Esophagus squamous epithelium (tissue), 5 donors: ENCODE results near the gene DMRT1. TPM values are rescaled to one million over a fixed set of nuclear protein-coding genes. Genes with fewer than 3 reads are reported as not detected.
"Not testable (repeated sequence)": the region's sequence is repeated elsewhere in the genome, so short reads cannot be mapped to it uniquely, and the experiment has no call there.

Experiments used
- DNase-seq: peaks from one replicate; lab custom pipeline; 2025; lab: John Stamatoyannopoulos, UW
- H3K27ac ChIP-seq, 4 donors: fragments of 200-600 bp; sonication (generic); one replicate each; pipeline ENCODE4 v1.5.1; 2016 to 2019; ENCODE audit warnings: mild to moderate bottlenecking in 1 of 4
- H3K27me3 ChIP-seq, 4 donors: fragments of 200-600 bp; sonication (generic); 1 replicate in 3 of 4; 2 replicates in 1 of 4; pipeline versions ENCODE4 v1.5.1 to v1.6.0; 2017 to 2021; ENCODE audit warnings: antibody characterized with exemption in 1 of 4
- H3K36me3 ChIP-seq, 3 donors: fragments of 200-600 bp; sonication (generic); one replicate each; pipeline ENCODE4 v1.5.1; 2016 to 2019
- H3K4me1 ChIP-seq, 3 donors: fragments of 200-600 bp; sonication (generic); one replicate each; pipeline ENCODE4 v1.5.1; 2017 to 2019
- H3K4me3 ChIP-seq, 4 donors: fragments of 200-600 bp; sonication (generic); 1 replicate in 3 of 4; 2 replicates in 1 of 4; pipeline ENCODE4 v1.5.1; 2016 to 2019; ENCODE audit warnings: mild to moderate bottlenecking in 2 of 4, moderate library complexity in 1 of 4
- H3K9me3 ChIP-seq, 3 donors: fragments of 200-600 bp; sonication (generic); one replicate each; pipeline ENCODE4 v1.5.1; 2016 to 2019
- POLR2A ChIP-seq, 4 donors: fragments of 450-650 bp; IDR thresholded peaks; one replicate each; pipeline ENCODE4 v1.6.1; 2017; ENCODE audit warnings: antibody characterized with exemption in 4 of 4, mild to moderate bottlenecking in 4 of 4, moderate library complexity in 3 of 4
- WGBS, 2 donors: methylation state at CpG; one replicate each; pipeline ENCODE4 v1.1.5; 2018; 5-methylcytosine and 5-hydroxymethylcytosine counted together
- intact Hi-C: fragments of 100-400 bp; cut with DNase I; formaldehyde crosslinking; loops from one replicate; pipeline ENCODE4 v1.15.0; 2022
- total RNA-seq, 4 donors: library from RNA; depleted of rRNA; stranded (reverse); fragments of >200 nt; gene quantifications; one replicate each; pipeline ENCODE4 v1.1.0, GENCODE V29; 2016
- TF ChIP-seq, protein P1 (sequence below), 6 experiments: fragments of 450-650 bp in 4 of 6; fragments of 200-600 bp in 2 of 6; sonication (generic) in 2 of 6; IDR thresholded peaks; one replicate each; pipeline ENCODE4 v1.5.1; 2016 to 2019; ENCODE audit warnings: antibody characterized with exemption in 6 of 6, mild to moderate bottlenecking in 4 of 6, moderate library complexity in 4 of 6
- donor health status: DM: yes; HTN: yes; CAD: no.

Gene DMRT1
- total RNA-seq, 4 donors from 2014 or later = not detected

DNA sequence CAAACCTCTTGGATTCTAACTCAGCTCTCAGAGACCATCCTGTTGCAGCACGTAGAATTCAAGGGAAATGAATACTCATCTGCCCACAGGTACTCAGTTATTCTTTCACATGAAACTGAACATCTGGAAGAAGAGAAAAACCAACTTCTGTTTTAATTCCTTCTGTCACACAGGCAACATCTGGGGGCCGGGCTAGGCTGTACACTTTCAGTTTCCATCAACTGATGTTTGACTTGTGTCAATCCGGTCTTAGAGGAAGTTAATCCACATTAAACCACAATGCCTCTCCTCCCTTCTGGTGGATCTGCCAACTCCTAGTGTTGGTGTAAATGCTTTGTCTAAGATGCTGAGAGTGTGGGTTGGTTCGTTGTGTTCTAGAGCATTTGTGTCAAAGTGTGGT, 152.5 kb downstream of the DMRT1 start:
- TF ChIP-seq, protein P1, sequence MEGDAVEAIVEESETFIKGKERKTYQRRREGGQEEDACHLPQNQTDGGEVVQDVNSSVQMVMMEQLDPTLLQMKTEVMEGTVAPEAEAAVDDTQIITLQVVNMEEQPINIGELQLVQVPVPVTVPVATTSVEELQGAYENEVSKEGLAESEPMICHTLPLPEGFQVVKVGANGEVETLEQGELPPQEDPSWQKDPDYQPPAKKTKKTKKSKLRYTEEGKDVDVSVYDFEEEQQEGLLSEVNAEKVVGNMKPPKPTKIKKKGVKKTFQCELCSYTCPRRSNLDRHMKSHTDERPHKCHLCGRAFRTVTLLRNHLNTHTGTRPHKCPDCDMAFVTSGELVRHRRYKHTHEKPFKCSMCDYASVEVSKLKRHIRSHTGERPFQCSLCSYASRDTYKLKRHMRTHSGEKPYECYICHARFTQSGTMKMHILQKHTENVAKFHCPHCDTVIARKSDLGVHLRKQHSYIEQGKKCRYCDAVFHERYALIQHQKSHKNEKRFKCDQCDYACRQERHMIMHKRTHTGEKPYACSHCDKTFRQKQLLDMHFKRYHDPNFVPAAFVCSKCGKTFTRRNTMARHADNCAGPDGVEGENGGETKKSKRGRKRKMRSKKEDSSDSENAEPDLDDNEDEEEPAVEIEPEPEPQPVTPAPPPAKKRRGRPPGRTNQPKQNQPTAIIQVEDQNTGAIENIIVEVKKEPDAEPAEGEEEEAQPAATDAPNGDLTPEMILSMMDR (IDR thresholded peaks at IDR 0.05) = no peak
- no peak for TF ChIP-seq POLR2A (IDR thresholded peaks at IDR 0.05)
- Histone ChIP-seq H3K27ac (no peak overlapping the region), H3K4me3 (no peak overlapping the region), H3K36me3 (no peaks in the 10 kb centered on the region), H3K9me3 (peaks cover 0 to 6% (median 0%) of the 10 kb centered on the region in 3 donors), H3K4me1 (peaks cover 0 to 2% (median 0%) of the 10 kb centered on the region in 3 donors), H3K27me3 (peaks cover 0 to 28% (median 0%) of the 10 kb centered on the region in 4 donors)
- intact Hi-C loops = no loop called here
- no peak for DNase-seq
- 59 to 65% methylated on average over 4 of the region's 4 CpGs for WGBS, 2 donors

DNA sequence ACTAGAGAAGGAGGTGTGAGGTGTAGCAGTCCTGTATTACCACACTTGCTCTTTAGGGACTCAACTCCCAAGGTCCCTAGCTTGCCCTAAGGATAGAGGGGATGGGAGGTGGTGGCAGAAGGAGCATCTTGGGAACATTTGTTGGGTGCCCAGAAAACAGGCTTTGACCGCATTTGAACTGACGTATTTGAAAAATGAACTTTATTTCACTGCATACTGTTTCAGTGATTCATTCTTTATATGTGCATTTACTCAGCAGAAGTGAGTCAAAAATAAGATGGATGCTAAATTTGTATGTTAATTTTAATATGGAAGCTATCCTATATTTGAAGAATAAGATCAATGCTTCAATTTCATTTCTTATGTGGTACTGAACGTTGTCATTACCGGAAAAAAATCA, 153.7 kb downstream of the DMRT1 start:
- H3K4me1 ChIP-seq = peaks cover 0 to 8% (median 0%) of the 10 kb centered on the region in 3 donors
- DNase-seq = no peak
- 72 to 73% methylated on average over 4 of the region's 4 CpGs for WGBS, 2 donors
- H3K36me3 ChIP-seq = no peaks in the 10 kb centered on the region
- peaks cover 0 to 6% (median 0%) of the 10 kb centered on the region in 3 donors for H3K9me3 ChIP-seq
- H3K27ac ChIP-seq = no peak overlapping the region
- intact Hi-C loops = no loop called here
- no peak overlapping the region for H3K4me3 ChIP-seq
- TF ChIP-seq, protein P1 (IDR thresholded peaks at IDR 0.05) = no peak
- TF ChIP-seq POLR2A (IDR thresholded peaks at IDR 0.05) = no peak
- H3K27me3 ChIP-seq = peaks cover 0 to 17% (median 0%) of the 10 kb centered on the region in 4 donors

DNA sequence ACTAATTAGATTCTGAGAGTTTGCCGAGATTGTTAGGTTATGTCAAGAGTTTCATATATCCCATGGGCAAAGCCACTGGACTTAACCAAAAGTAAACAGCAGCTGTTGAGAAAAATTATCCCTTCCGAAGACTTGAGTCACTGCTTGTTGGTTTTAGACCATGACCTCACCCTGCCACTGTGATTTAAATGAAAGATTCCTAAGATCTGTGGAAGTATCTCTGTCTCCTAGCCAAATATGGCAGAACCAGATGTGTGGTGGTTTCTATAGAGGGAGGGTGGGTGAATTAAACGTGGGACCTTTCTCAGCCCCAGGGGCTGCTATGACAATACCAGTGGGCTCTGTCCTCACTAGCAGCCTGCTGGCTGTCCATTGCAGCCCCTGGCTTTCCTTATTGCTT, 154.3 kb downstream of the DMRT1 start:
- Histone ChIP-seq H3K27ac (no peak overlapping the region), H3K36me3 (no peaks in the 10 kb centered on the region), H3K4me1 (peaks cover 0 to 8% (median 0%) of the 10 kb centered on the region in 3 donors), H3K27me3 (peaks cover 0 to 11% (median 0%) of the 10 kb centered on the region in 4 donors), H3K9me3 (peaks cover 0 to 6% (median 0%) of the 10 kb centered on the region in 3 donors), H3K4me3 (no peak overlapping the region)
- WGBS, 2 donors = 10 to 24% methylated on average over 3 of the region's 3 CpGs
- TF ChIP-seq, protein P1 (IDR thresholded peaks at IDR 0.05) = no peak
- no peak for TF ChIP-seq POLR2A (IDR thresholded peaks at IDR 0.05)
- DNase-seq = no peak
- intact Hi-C loops = no loop called here

GRCh38 chr9:998299-999110, 157.0 kb downstream of the DMRT1 start:
- H3K4me1 ChIP-seq, H3K4me3 ChIP-seq, intact Hi-C loops, H3K27ac ChIP-seq, H3K9me3 ChIP-seq, DNase-seq, H3K27me3 ChIP-seq, H3K36me3 ChIP-seq: not testable (repeated sequence)
- WGBS, 2 donors = 84 to 92% methylated on average over 6 to 15 of the region's 55 CpGs
- TF ChIP-seq, protein P1 (IDR thresholded peaks at IDR 0.05) = peak in 2 of 6 experiments; percentile 20 to 29

DNA sequence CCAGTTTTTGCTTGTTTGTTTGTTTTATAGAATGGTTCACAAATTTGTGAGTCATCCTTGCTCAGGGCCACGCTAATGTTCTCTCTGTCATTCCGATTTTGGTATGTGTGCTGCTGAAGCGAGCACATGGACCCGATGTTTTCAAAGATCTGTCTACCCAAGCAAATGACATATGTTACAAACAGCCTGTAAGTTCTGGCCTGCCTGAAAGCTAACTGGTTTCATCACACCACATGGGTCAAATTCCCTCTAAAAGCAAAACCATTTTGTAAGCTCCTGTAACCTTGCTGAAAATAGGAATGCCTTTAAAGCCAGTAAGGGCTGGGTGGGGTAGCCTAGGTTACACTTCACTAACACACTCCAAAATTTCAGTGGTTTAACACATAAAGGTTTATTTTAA, 160.3 kb downstream of the DMRT1 start:
- Histone ChIP-seq H3K4me1 (peaks cover 0 to 8% (median 0%) of the 10 kb centered on the region in 3 donors), H3K36me3 (no peaks in the 10 kb centered on the region), H3K9me3 (peaks cover 0 to 6% (median 0%) of the 10 kb centered on the region in 3 donors), H3K4me3 (no peak overlapping the region), H3K27ac (no peak overlapping the region), H3K27me3 (peaks cover 0 to 7% (median 0%) of the 10 kb centered on the region in 4 donors)
- intact Hi-C loops = no loop called here
- TF ChIP-seq, protein P1 (IDR thresholded peaks at IDR 0.05) = no peak
- TF ChIP-seq POLR2A (IDR thresholded peaks at IDR 0.05) = no peak
- DNase-seq = no peak
- 55 to 70% methylated on average over 4 of the region's 4 CpGs for WGBS, 2 donors
